GM12864 (cell line): Measurements from ENCODE around the gene DAB2.

Experiments used
- DNase-seq: peaks from one replicate; pipeline ENCODE4 v3.0.0-alpha.2; 2011; ENCODE audit warnings: low read depth
- H3K4me3 ChIP-seq: 2 replicates; pipeline ENCODE4 v1.5.1; 2011; ENCODE audit warnings: mild to moderate bottlenecking, low read depth, low read length, control low read depth
- TF ChIP-seq, protein P1 (sequence below): IDR thresholded peaks from 2 replicates; pipeline ENCODE4 v1.5.1; 2011; ENCODE audit warnings: low read depth, mild to moderate bottlenecking, moderate library complexity, low read length, control low read depth, inconsistent platforms; ENCODE audit errors: missing control alignments

The DAB2 gene

DNA sequence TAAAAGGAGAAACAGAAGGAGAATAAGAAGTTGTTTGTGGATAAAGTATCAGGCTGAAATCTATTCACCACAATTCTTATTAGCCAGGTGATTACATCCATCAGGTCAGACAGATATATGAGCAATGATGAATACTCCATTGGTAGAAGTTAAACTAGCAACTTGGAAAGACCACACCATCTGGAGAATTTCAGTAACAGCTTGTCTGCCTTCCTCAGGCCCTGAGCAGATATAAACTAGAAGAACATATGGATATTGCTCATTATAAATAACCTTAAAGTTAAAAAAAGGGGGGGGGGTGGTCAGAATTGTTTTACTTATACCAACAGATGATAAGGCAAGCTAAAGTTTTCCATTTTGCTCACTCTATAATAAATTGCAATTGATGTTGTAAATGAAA lies 10.4 kb downstream of the DAB2 start:
- TF ChIP-seq, protein P1, sequence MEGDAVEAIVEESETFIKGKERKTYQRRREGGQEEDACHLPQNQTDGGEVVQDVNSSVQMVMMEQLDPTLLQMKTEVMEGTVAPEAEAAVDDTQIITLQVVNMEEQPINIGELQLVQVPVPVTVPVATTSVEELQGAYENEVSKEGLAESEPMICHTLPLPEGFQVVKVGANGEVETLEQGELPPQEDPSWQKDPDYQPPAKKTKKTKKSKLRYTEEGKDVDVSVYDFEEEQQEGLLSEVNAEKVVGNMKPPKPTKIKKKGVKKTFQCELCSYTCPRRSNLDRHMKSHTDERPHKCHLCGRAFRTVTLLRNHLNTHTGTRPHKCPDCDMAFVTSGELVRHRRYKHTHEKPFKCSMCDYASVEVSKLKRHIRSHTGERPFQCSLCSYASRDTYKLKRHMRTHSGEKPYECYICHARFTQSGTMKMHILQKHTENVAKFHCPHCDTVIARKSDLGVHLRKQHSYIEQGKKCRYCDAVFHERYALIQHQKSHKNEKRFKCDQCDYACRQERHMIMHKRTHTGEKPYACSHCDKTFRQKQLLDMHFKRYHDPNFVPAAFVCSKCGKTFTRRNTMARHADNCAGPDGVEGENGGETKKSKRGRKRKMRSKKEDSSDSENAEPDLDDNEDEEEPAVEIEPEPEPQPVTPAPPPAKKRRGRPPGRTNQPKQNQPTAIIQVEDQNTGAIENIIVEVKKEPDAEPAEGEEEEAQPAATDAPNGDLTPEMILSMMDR: no peak
- H3K4me3 ChIP-seq: no peak overlapping the region
- DNase-seq: no peak

DNA sequence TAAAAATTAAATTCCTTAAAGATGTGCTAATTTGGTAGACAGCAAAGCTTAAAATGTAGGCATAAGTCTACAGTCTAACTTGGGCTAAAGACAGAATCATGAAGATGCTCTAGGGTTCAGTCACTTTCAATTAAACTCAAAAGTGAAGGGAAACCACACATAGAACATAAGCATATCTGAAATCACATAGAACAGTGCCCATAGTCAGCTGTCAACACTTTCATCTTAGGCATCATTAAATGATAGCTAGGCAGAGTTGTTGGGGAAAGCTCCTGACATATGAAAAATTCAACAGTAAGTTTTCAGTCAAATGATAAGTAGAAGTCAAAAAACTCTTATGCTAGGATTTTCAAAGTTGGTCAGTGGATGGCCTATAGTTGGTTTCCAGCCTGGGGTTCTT lies 11.0 kb downstream of the DAB2 start:
- no peak for DNase-seq
- H3K4me3 ChIP-seq: no peak overlapping the region
- TF ChIP-seq, protein P1: no peak

DNA sequence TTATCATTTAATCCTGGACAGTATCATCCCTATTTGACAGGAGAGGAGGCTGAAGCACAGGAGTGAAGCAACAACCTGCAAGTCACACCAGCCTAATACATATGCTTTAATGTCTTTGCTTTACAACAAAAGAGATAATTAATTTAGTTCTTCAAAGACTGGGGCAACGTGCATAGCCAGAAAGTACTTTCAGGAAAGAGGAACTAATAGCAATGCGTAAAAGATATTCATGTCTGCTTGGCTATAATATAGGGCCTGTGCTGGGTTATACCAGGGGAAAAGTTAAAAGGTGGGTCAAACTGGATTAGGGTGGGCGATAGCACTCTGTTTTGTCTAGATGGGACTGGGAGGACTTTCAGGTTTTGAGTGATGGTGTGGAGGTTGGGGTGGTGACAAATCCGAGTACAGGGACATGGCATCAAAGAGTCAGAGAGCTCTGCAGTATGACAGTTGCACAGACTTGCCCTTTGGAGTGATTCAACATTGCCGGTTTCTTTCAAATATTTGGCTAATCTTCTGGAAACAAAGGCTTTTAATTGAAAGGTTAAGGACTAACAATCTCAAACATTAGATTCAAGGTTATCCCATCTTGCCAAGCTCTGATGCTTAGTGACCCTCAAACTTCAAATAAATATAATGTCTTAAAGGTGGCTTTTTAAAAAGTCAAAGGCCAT lies 11.9 kb downstream of the DAB2 start:
- H3K4me3 ChIP-seq: no peak overlapping the region
- DNase-seq: no peak
- TF ChIP-seq, protein P1: no peak

DNA sequence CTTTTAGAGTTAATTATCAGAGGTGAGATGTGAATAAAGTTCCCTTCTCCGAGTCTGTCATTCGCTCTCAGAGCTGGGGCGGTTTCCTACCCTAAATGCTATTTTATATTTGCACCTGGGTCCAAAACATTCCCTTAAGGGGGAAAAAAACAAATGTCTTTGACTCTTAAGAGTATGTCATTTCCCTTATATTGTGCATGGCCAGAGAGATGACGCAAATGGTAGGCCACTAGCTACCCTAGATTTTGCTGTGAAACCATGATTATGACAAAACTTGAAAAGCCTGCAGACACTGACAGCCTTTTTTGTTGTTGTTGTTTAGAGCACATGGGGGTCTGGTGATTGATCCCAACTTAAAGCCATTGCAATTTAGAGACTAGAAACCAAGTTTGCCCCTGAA lies 12.8 kb downstream of the DAB2 start:
- TF ChIP-seq, protein P1: no peak
- no peak overlapping the region for H3K4me3 ChIP-seq
- DNase-seq: no peak

DNA sequence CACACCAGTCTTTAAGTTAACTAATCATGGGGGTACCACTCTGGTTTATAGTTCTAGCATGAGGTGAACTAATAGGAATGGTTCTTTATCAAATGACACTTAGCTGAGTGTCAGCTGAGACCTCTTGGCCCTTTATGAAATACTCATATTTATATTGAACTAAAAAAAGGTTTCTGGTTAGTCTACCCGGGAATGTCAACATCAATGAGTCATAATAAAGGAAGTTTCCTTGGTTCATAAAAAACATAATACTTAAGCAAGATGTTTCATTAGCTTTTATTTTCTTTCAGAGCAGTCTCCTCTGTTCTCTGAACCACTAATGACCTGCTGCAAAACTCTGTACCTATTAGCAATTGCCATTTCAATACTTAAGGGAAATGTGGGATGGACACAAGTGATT lies 13.7 kb downstream of the DAB2 start:
- H3K4me3 ChIP-seq: no peak overlapping the region
- DNase-seq: no peak
- TF ChIP-seq, protein P1: no peak

DNA sequence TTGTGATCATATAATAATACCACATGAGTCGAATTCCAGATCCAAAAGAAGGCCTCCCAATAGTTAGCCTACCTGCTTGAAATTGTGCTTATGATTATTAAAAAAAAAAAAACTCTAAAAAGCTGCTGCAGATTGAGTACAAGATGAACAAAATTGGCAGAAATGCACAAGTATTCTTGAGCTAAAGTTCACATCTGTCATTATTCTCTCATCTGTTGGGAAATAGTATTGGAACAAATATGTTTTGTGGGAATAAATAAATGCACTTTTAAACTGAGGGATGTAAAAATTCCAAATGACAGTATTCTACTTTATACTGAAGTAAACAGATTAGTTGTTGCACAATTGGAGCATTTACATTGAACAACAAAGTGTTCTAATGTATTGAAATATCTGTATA lies 15.7 kb downstream of the DAB2 start:
- no peak overlapping the region for H3K4me3 ChIP-seq
- DNase-seq: no peak
- TF ChIP-seq, protein P1: no peak
